T follicular helper cell (primary cell): ENCODE measurements around the gene NOS1AP.
"Not testable (repeated sequence)": the region's sequence is repeated elsewhere in the genome, so short reads cannot be mapped to it uniquely, and the experiment has no call there.

Experiments
- DNase-seq: peaks from one replicate; pipeline ENCODE4 v3.0.0-alpha.2; 2020; ENCODE audit warnings: low read depth

The NOS1AP gene

DNA sequence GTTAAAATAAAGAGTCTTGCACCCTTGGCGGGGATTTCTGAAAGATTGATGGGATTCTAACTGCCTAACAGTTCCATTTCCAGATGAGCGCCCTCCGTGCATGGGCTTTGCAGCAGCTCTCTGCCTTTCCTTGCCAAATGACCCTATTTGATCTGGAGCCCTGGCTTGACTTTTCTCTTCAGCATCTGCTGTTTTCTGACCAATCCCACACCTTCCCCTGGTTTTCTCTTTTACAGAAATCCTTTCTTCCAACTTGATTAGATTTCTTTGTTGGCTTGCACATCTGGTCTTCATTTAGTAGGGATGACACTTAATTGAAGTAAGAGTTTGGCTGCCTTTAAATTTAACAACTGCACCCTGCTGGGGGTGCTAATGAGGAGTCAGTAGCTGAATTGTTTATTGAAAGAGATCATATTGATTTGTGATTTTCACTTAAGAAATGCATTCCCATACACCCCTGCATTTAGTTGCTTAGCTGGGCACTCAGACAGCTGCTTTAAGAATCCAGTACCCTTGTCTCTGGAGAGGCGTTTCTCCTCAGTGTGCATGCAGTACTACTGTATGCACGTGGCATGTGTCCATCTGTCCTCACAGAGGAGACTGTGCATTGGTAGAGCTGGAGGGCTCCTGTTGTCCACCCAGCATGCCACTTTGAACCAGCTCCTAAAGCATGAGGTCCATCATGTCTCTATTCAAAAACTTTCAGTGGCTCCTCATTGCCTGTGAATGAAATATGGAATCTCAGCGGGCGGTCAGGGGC lies 99.7 kb downstream of the NOS1AP start:
- no peak for DNase-seq

DNA sequence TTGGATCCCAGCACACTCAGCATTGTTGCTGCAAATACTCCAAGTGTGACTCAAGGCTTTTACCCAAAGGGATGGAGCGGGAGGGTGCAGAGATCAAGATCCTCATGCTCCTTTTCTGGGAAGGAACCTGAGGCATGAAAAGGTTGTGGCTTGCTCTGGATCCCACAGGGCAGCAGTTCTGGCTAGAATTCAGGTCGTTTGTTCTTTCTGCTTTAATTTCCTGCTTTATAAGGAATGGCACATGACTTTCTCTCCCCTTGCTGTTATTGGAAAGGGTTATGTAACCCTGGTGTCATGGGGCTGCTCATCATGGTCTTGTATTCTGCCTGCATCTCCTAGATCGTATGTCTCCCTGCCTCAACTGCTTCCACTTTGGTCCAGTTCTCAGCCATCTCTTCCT lies 101.6 kb downstream of the NOS1AP start:
- no peak for DNase-seq

DNA sequence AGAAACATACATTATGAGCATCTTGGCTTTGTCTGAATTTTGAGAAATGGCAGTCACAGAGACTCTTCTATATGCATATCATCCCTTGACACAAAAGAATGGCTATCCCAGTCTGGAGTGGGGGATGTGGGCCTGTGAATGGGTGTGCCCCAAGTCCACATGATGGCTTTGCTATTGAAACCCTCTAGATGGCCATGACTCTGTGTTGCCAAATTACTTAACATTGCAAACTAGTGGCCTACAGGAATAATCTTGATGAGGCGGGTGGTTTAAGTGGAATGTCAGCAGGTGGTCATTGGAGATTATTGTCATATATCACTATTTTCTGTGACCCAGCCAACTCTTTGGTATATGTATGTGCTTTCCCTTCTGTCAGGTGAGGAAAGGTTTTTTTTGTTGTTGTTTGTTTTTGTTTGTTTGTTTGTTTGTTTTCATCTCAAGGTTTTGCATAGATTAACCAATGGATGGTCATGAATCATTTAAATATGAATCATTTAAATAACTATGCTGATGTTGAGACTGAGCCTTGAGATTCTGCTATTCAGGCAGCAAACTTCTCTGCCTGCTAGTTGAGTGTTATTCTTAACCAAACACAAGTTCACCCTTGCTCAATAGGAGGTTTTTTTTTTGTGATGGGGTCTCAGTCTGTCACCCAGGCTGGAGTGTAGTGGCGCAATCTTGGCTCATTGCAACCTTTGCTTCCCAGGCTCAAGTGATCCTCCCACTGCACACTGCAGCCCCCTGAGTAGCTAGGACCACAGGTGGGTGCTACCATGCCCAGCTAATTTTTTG lies 103.0 kb downstream of the NOS1AP start:
- no peak for DNase-seq

DNA sequence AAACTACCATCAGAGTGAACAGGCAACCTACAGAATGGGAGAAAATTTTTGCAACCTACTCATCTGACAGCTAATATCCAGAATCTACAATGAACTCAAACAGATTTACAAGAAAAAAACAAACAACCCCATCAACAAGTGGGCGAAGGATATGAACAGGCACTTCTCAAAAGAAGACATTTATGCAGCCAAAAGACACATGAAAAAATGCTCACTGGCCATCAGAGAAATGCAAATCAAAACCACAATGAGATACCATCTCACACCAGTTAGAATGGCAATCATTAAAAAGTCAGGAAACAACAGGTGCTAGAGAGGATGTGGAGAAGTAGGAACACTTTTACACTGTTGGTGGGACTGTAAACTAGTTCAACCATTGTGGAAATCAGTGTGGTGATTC lies 104.1 kb downstream of the NOS1AP start:
- DNase-seq, result not testable (repeated sequence)

DNA sequence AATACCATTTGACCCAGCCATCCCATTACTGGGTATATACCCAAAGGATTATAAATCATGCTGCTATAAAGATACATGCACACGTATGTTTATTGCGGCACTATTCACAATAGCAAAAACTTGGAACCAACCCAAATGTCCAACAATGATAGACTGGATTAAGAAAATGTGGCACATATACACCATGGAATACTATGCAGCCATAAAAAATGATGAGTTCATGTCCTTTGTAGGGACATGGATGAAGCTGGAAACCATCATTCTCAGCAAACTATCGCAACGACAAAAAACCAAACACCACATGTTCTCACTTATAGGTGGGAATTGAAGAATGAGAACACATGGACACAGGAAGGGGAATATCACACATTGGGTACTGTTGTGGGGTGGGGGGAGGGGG lies 104.5 kb downstream of the NOS1AP start:
- DNase-seq, result not testable (repeated sequence)

DNA sequence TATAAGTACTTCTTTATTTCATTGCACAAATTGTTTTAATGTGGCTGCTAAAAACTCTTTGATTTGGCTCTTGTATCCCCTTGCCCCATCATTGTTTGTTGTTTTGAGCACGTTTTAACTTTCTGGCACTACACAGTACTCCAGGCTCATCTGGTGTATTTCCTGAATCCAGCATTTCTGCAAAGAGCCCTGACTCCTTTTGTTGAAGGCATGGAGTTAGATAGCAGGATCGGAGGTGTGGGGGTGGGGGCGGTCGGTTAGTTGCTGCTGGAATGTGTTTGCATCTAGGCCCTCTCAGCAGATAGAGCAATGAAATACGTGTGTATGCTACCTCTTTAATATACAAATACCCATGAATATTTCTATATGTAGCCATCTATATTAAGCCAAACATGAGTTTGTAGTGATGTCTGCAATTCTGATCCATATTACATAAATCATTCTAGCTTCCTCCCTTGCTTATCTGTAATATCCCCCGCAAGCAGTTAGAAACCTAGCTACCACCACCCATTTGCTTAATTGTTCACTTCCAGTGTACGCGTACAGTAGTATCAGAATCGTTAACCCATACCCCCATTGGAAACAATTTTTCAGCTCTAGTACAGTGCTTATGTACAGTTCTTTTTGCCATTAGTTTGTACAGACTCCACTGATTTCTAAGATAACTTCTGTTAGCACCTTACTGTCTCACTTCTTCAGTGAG lies 106.0 kb downstream of the NOS1AP start:
- DNase-seq, result no peak

DNA sequence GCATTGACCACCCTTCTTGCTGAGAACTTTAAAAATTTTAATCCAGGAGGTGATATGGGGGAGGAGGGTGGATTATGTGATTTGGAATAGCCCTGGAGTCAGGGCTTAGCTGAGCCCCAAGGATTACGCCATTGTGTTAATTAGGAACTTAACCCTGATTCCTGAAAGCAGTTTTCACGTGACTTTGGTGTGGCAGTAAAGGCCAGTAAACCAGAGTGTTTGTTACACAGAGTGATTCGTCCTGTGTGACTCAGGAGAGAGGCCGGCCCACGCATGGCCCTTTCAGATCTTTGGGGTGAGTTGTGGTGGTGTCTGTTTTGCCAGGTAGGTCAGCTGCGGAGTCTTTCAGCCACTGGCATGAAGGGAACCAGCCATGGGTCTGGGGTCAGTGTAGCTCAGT lies 107.6 kb downstream of the NOS1AP start:
- DNase-seq, result no peak

DNA sequence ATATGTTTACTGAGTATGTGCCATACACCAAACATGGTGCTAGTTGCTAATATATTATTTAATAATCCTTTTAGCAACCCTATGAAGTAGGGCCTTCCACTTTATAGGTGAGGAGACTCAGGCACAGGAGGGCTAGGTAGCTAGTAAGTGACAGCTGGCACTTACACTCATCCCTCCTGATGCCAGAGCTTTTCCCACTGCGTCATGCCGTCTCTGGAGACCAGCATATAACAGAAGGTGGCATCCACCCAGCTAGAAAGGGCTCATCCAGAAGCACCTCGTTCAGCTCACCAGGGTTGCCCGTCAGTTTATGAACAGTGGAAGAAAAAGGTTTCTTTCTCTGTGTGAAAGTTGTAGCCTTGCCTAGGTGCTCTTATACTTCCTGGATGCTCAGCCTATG lies 108.9 kb downstream of the NOS1AP start:
- no peak for DNase-seq

DNA sequence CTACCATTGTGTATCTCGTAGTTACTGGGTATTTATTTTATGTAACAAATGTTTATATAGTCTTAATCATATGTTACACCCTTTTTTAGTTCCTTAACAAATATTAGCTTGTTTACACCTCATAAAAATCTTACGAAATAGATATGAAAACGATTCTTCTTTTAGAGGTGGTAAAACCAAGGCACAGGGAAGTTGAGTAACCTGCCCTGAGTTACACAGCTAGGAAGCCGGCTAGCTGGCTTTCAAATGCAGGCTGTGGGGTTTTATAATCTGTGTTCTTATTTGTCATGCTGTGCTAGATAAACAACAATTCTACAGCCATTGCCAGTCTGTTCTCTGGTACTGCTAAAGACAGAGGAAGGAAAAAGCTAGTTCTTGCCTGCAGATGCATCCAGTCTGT lies 109.6 kb downstream of the NOS1AP start:
- DNase-seq, result no peak

DNA sequence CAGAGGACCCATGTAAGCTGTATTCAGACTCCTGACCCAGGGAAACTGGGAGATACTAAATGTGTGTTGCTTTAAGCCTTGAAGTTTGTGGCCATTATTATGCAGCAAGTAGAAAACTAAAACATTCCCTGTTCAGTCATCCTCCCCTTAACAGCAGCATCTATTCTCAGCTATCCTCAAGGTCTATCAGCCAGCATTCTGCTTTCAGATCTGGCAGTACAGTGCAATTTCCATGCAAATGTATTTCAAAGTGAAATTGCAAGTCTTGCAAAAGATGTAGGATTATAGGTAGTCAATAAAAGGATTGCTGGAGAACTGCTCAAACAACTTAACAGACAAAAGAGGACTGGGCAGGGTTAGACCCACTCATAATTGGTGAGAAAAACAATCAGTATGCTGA lies 111.3 kb downstream of the NOS1AP start:
- DNase-seq, result no peak

DNA sequence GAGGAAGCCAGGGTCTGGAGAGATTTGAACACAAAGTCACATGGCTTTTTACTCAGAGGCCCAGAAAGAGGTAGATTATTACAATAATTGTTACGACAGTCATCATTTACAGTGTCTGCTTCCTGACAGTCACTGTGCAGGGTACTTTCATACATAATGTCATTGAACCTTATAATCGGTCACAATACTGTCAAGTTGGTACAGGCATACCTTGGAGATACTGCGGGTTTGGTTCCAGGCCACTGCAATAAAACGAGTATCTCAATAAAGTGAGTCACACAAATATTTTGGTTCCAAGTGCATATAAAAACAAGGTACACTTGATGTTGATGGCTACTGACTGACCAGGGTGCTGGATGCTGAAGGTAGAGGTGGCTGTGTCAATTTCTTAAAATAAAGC lies 112.6 kb downstream of the NOS1AP start:
- no peak for DNase-seq

DNA sequence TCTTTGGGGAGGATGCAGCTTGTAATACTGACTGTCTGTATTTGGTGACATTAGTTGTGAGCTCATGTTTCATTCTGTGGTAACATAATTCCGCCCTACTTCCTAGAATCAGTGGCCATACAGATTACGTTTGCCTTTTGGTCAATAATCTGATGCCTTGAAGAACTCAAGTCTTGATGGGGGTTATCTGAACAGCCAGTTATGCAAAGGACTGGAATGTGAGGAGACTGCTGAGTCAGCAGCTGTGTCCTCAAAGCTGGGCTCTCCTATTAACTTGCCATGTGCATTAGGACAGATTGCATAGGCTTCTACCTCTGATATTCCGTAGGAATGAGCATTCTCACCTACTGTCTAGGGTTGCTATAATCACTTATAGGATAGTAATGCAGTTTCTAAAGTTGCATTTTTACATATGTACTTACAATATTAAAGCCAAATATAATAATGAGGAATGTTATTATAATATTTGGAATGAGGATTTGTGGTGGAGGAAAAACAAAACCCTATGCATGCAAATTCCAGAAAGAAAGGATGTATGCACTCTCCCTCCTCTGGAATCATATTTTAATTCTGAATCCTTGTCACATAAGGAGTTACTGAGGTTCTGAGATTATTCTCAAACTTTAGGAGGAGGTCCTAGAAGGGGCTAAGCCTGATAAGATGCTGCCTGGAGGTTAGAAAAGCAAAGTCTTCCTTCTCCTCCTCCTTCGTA lies 116.0 kb downstream of the NOS1AP start:
- no peak for DNase-seq

DNA sequence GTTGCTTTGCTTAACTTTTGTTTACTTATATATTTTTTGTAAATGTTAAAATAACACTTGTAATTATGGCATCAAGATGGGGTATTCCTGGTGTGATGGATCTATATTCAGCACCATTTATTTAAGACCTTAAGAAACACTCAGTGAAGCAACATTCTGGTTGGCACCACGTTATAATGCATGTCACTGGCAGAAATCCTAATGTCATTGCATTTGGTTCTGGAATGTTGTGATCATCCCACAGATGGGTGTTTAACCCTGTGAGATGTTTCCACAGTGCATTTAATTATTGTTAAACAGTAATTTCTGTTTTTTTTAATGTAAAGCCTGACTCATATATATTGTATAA lies 116.5 kb downstream of the NOS1AP start:
- DNase-seq, result no peak

DNA sequence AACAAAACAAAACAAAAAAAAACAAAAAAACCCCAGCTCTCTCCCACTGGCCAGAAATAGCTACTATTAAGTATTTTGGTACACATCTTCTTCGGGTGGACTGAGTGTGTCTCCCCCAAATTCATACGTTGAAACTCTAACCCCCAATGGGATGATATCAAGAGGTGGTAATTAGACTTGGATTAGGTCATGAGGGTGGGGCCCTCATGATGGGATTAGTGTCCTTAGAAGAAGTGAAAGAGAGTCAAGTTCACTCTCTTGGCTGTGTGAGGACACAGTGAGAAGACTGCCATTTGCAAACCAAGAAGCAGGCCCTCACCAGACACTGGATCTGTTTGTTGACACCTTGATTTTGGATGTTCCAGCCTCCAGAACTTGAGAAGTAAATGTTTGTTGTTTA lies 116.9 kb downstream of the NOS1AP start:
- no peak for DNase-seq

DNA sequence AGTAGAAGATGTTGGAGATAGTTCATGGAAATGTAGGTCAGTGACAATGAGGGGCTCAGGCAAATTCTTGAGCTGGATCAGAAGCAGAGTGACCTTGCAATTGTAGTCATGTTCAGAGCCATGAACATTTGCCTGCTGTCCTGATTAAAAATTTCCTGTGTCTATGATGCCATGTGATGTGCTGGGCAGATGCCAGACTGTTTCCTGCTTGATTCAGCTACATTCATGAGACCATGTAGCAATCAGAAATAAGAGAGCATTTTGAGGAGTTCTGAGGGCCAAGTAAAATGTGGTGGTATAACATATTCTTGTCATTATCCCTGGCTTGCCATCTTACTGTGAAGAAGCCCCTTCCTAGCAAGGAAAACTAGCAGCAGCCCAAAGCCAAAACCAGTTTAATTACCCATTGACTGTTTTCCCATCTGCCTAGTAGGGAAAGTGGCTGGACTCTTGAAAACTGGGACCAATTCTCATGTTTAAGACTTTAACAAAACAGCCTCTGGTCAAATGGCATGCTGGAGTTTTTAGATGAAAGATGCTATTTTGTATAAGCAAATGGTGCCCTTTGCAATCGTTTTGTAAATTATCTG lies 118.3 kb downstream of the NOS1AP start:
- DNase-seq, result no peak

DNA sequence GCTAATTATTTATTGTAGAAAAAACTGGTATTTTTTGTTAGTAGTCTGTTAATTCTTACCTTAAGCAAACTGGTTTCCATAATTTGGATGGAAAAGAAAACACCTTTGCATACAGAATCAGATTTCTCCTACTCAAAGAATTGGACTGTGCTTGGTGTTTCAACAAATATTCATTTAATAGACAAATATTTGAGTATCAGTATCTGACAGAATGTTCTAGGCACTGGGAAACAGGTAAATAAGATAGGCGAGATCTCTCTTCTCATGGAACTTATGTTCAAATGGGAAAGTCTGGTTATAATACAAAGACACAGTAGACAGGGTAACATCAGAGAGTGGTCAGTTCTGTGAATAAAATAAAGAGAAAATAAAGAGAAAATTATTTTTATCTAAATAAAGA lies 119.9 kb downstream of the NOS1AP start:
- no peak for DNase-seq

DNA sequence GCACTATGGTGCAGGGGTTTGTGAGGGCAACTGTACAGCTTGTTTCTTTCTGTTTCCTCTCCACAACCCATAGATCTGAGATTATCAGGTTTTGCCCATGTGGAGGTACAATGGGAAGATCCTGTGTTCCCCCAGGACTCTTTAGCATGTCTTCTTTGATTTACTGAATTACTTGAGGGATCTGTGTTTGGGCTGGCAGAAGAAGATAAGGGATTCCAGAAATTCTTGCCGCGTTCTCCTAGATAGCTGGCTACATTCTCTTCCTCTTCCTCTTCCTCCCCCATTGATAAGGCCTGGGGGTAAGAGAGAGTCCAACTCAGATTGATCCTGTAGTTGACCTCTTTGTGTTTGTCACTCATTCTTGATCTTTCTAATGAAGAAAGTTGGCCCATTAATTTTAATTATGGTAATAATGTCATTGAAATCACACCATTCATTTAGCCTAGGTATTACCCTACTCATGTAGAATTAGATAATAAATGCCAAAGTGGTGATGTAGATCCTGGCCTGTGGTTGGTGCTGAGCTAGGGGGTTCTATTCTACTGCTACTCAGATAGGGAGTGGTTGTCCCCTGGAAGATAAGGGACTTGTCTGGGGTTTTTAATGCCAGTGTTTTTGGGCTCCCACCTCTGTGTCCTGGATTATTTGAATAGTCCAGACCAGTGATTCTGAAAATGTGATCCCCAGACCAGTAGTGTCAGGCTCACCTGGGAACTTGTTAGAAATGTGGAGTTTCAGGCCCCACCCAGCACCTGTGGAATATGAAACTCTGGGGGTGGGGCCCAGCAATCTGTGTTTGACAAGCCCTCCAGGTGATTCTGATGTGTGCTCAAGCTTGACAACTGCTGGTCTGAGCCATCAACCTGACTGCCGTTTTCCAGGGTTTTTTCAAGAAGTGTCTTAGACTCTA lies 122.2 kb downstream of the NOS1AP start:
- DNase-seq, result no peak

DNA sequence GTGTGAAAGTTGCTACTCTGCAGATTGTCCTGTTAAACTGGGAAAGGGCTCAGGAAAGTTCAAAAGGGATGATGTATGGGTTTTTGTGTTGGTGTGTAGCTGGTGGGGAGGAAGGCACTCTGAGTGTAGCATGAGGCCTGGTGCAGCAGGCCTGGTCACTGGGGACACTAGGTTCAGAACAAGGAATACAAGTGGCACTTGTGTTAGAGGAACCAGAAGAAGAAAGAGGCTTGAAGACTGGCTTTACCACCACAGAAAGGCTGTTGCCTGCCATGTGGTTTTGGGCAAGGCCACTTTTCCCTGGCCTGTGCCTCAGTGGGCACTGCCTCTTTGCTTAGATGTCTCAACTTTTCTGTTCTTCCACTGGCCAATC lies 122.8 kb downstream of the NOS1AP start:
- DNase-seq, result no peak

DNA sequence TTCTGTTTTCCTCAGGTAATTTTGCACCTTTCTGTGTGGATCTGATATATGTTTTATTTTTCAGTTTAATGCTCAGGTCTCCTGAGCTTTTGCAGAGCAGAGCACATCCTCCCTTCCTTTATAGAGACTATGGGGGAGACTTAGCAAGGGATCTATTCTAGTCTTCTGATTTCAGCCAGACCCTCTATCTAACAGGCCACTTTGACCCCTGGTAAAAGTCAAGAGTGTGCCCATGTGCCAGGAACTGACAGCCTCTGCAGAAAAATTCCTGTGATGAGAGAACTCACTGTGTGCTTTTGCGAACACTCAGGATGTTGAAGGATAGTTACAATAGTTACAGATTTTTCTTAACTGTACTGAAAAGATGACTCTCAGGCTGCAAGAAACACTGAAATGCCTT lies 123.3 kb downstream of the NOS1AP start:
- DNase-seq, result no peak

DNA sequence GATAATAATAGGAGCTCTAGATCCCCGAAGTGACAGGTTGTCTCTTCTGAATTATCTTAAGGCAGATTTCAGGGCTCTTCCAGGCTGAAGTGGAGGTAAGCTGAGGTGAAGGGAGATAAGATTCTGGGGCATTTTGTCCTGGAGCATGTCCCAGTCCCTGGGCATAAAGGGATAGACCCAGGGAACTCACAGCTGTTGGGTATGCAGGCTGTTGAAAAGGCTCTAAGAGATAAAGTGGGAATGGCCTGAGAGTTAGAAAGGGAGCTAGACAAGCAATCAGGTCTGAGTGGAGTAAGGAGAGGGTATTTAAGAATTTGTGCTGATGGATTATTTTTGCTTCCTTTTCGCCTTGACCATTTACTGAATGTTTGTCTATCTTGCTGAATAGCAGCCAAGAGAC lies 123.7 kb downstream of the NOS1AP start:
- no peak for DNase-seq

DNA sequence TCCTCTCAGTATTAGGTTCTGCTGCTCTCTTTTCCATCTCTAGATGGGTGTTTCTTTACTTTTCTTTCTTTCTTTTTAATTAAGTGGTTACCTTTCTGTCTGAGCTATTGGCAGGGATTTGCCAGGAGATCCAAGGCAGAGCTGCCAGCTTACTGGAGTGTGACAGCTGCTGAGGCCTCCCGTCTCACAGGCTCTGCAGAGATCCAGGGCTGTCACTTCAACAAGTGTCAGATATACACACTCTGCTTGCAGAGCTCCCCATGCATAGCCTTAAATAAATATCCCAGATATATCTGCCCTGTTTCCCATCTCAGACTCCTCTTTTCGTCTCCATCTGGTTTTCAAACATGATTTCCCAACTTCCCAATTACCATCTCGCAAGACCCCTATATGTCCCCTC lies 124.3 kb downstream of the NOS1AP start:
- DNase-seq, result no peak
